HTR-8/SVneo (cell line): ENCODE measurements around the gene NDUFA13.
A peak's percentile ranks its signal among the peaks of the same experiment; 100 is the strongest.

Experiments used
- DNase-seq: peaks from one replicate; pipeline ENCODE4 v3.0.0; 2011; ENCODE audit warnings: low spot score, mixed read lengths; ENCODE audit not compliant: insufficient read length
- FAIRE-seq: peaks from 2 replicates; lab custom pipeline; 2011; peaks lifted over from hg19 to GRCh38; lab: Jason Lieb, UNC

NDUFA13 gene

GRCh38 chr19:19530889-19531288 is 14.9 kb downstream of the NDUFA13 start:
- FAIRE-seq (no peak), DNase-seq (no peak)

- FAIRE-seq = peak; percentile 65
- DNase-seq = peak; percentile 56
Measured at GRCh38 chr19:19531951-19532805, 16.2 kb downstream of the NDUFA13 start.

- FAIRE-seq (no peak), DNase-seq (no peak)
Measured at GRCh38 chr19:19532806-19533701, 17.0 kb downstream of the NDUFA13 start.

GRCh38 chr19:19533841-19534240 is 17.8 kb downstream of the NDUFA13 start:
- FAIRE-seq (no peak), DNase-seq (no peak)

- FAIRE-seq = no peak
Measured at GRCh38 chr19:19534556-19535265, 18.7 kb downstream of the NDUFA13 start.

GRCh38 chr19:19535311-19536191 is 19.5 kb downstream of the NDUFA13 start:
- no peak for DNase-seq
- no peak for FAIRE-seq

More at GRCh38 chr19:19534556-19535265, 18.7 kb downstream of the NDUFA13 start:
- DNase-seq = no peak

- FAIRE-seq (no peak), DNase-seq (no peak)
Measured at GRCh38 chr19:19537075-19538048, 21.3 kb downstream of the NDUFA13 start.

- FAIRE-seq = no peak
- DNase-seq = no peak
Measured at GRCh38 chr19:19538061-19538784, 22.2 kb downstream of the NDUFA13 start, which contains the start of gene CILP2. Gene CILP2, plus strand, starts transcription at chr19:19538265. Its CDS starts 85 bp downstream, at chr19:19538350.

GRCh38 chr19:19538785-19539166 is 22.8 kb downstream of the NDUFA13 start:
- DNase-seq (no peak), FAIRE-seq (no peak)

- DNase-seq = no peak
- no peak for FAIRE-seq
Measured at GRCh38 chr19:19539698-19540063, 23.7 kb downstream of the NDUFA13 start.

- DNase-seq = no peak
- no peak for FAIRE-seq
Measured at GRCh38 chr19:19540064-19540714, 24.2 kb downstream of the NDUFA13 start.

- FAIRE-seq (no peak), DNase-seq (no peak)
Measured at GRCh38 chr19:19540715-19541515, 24.9 kb downstream of the NDUFA13 start.

- DNase-seq (no peak), FAIRE-seq (no peak)
Measured at GRCh38 chr19:19541616-19542015, 25.6 kb downstream of the NDUFA13 start.

GRCh38 chr19:19542507-19542906 is 26.5 kb downstream of the NDUFA13 start:
- DNase-seq (no peak), FAIRE-seq (no peak)

GRCh38 chr19:19543101-19543500 is 27.1 kb downstream of the NDUFA13 start:
- DNase-seq (no peak), FAIRE-seq (no peak)

GRCh38 chr19:19543640-19544039 is 27.6 kb downstream of the NDUFA13 start:
- FAIRE-seq = no peak
- no peak for DNase-seq
